OCI-LY3 (cell line): ENCODE measurements around the gene ZMAT3.

Experiments
- EZH2phosphoT487 ChIP-seq: fragments of 200-600 bp; shearing (Covaris generic); IDR thresholded peaks from 2 replicates; pipeline ENCODE4 v1.6.1; 2018; ENCODE audit warnings: antibody characterized with exemption, mixed run types, low read depth
- TF ChIP-seq, protein P1 (sequence below): fragments of 200-600, 300-600 bp; sonication (generic); IDR thresholded peaks from 2 replicates; pipeline ENCODE4 v1.5.1; 2014; ENCODE audit warnings: antibody characterized with exemption, low read length, low read depth

DNA sequence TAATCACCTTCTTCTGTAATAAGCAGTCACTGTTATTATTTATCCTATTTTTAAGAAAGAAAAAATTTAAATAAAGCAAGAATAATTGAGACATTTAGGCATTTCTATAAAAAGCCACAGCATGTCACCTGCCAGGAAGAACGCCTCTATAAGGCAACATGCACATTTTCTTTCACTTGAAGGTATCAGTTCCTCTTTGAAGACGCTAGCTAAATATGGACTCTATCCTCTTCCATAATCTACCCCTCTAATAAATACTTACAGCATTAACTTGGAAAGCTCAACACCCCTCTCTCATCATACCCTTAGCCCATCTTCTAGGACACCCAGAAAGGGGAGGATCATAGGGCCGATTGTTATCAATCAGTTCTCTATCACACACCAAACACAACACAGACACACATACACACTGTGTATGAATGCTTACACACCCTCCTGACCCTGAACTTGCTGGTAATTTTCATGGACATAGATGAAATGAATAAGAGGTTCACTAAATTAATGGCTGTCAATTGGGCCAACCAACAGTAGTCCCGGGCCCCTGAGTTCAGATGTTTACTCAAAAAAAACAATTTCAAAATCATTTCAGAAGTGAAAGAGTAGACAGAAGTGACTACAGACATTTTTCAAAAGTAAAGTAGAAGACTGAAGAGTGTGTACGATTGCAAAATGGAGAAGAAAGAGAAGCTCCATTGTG is 102.5 kb downstream of the ZMAT3 start:
- TF ChIP-seq, protein P1, sequence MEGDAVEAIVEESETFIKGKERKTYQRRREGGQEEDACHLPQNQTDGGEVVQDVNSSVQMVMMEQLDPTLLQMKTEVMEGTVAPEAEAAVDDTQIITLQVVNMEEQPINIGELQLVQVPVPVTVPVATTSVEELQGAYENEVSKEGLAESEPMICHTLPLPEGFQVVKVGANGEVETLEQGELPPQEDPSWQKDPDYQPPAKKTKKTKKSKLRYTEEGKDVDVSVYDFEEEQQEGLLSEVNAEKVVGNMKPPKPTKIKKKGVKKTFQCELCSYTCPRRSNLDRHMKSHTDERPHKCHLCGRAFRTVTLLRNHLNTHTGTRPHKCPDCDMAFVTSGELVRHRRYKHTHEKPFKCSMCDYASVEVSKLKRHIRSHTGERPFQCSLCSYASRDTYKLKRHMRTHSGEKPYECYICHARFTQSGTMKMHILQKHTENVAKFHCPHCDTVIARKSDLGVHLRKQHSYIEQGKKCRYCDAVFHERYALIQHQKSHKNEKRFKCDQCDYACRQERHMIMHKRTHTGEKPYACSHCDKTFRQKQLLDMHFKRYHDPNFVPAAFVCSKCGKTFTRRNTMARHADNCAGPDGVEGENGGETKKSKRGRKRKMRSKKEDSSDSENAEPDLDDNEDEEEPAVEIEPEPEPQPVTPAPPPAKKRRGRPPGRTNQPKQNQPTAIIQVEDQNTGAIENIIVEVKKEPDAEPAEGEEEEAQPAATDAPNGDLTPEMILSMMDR = no peak
- TF ChIP-seq EZH2phosphoT487 = no peak
